SK-N-SH (cell line): ENCODE results near the gene MAST4. TPM values are rescaled to one million over a fixed set of nuclear protein-coding genes. Genes with fewer than 3 reads are reported as not detected.

ENCODE experiments used
- CTCF ChIA-PET: fragments of 300-600, 350-600 bp; formaldehyde crosslinking; extraction: SDS; loops from one replicate; lab custom pipeline; 2021; lab: Yijun Ruan, JAX
- POLR2A ChIA-PET: fragments of 350-600 bp; sonication (Branson Sonifier 250); formaldehyde crosslinking; extraction: SDS; loops from one replicate; lab custom pipeline; 2020; ENCODE audit warnings: antibody characterized with exemption, inconsistent platforms; lab: Yijun Ruan, JAX
- DNase-seq: peaks from one replicate; pipeline ENCODE4 v3.0.0; 2012
- H2AFZ ChIP-seq: fragments of 200-600 bp; sonication (generic); 2 replicates; pipeline ENCODE4 v1.8.1; 2016; ENCODE audit warnings: antibody characterized with exemption, mild to moderate bottlenecking, low read depth
- H3F3A ChIP-seq: fragments of 200-600 bp; sonication (generic); replicated peaks from 2 replicates; pipeline ENCODE3; 2016; ENCODE audit warnings: antibody characterized with exemption, mild to moderate bottlenecking; ENCODE audit not compliant: insufficient read depth
- H3K27ac ChIP-seq, 2 experiments: fragments of 200-500 bp in 1 of 2; fragments of 200-600 bp in 1 of 2; sonication (Bioruptor generic) in 1 of 2; sonication (generic), shearing (Covaris generic) in 1 of 2; 2 replicates each; pipeline versions ENCODE4 v1.5.1 to v1.6.1; 2014 to 2016; ENCODE audit warnings: low read depth in 2 of 2, inconsistent platforms in 1 of 2, low read length in 1 of 2, mild to moderate bottlenecking in 1 of 2, mixed read lengths in 1 of 2
- H3K27me3 ChIP-seq: fragments of 200-600 bp; sonication (generic), shearing (Covaris generic); 2 replicates; pipeline ENCODE4 v1.6.1; 2016; ENCODE audit warnings: mixed run types; ENCODE audit not compliant: insufficient read depth
- H3K36me3 ChIP-seq, 2 experiments: fragments of 200-500 bp in 1 of 2; fragments of 200-600 bp in 1 of 2; sonication (Bioruptor generic) in 1 of 2; sonication (generic) in 1 of 2; replicated peaks in 1 of 2; 2 replicates each; pipeline versions ENCODE3 to v1.5.1; 2014 to 2016; ENCODE audit warnings: low read length in 1 of 2, mild to moderate bottlenecking in 1 of 2; ENCODE audit not compliant: insufficient read depth in 2 of 2, control insufficient read depth in 1 of 2
- H3K4me1 ChIP-seq, 2 experiments: fragments of 200-500 bp in 1 of 2; fragments of 200-600 bp in 1 of 2; sonication (Bioruptor generic) in 1 of 2; sonication (generic), shearing (Covaris generic) in 1 of 2; 2 replicates each; pipeline versions ENCODE4 v1.5.1 to v1.6.1; 2014 to 2016; ENCODE audit warnings: low read depth in 1 of 2, low read length in 1 of 2, mixed run types in 1 of 2; ENCODE audit not compliant: insufficient read depth in 2 of 2, control insufficient read depth in 1 of 2
- H3K4me2 ChIP-seq: fragments of 200-600 bp; sonication (generic), shearing (Covaris generic); 2 replicates; pipeline ENCODE4 v1.6.1; 2017; ENCODE audit warnings: mixed run types
- H3K4me3 ChIP-seq, 2 experiments: fragments of 200-500 bp in 1 of 2; fragments of 200-600 bp in 1 of 2; sonication (Bioruptor generic) in 1 of 2; sonication (generic), shearing (Covaris generic) in 1 of 2; 2 replicates each; pipeline versions ENCODE4 v1.5.1 to v1.8.1; 2014 to 2016; ENCODE audit warnings: low read depth in 2 of 2, inconsistent platforms in 1 of 2, low read length in 1 of 2, mild to moderate bottlenecking in 1 of 2, mixed read lengths in 1 of 2, moderate library complexity in 1 of 2
- H3K79me2 ChIP-seq: fragments of 200-600 bp; sonication (generic); 2 replicates; pipeline ENCODE4 v1.8.1; 2017; ENCODE audit warnings: mild to moderate bottlenecking; ENCODE audit not compliant: insufficient read depth
- H3K9ac ChIP-seq: fragments of 200-600 bp; sonication (generic); 2 replicates; pipeline ENCODE4 v1.6.1; 2017; ENCODE audit warnings: mixed run types
- H3K9me2 ChIP-seq: fragments of 200-600 bp; sonication (generic); 2 replicates; pipeline ENCODE4 v1.6.1; 2017; ENCODE audit warnings: mixed run types
- H3K9me3 ChIP-seq: fragments of 200-600 bp; sonication (generic); 2 replicates; pipeline ENCODE4 v1.6.1; 2017; ENCODE audit warnings: mixed run types, mild to moderate bottlenecking, moderate library complexity
- H4K20me1 ChIP-seq: fragments of 200-600 bp; sonication (generic); 2 replicates; pipeline ENCODE4 v1.6.1; 2017; ENCODE audit warnings: mild to moderate bottlenecking, mixed run types; ENCODE audit not compliant: insufficient read depth
- CHD2 ChIP-seq: fragments of 150-350 bp; IDR thresholded peaks from 2 replicates; pipeline ENCODE4 v1.6.1; 2018; ENCODE audit warnings: low read length; ENCODE audit not compliant: partially characterized antibody
- EP300 ChIP-seq, 2 experiments: IDR thresholded peaks; 2 replicates each; pipeline versions ENCODE4 v1.4.0 to v1.6.1; 2012; ENCODE audit warnings: borderline replicate concordance in 1 of 2, low read depth in 1 of 2, low read length in 1 of 2
- FOSL2 ChIP-seq: IDR thresholded peaks from 2 replicates; pipeline ENCODE4 v1.4.0; 2012; ENCODE audit warnings: low read depth, mild to moderate bottlenecking, moderate library complexity, borderline replicate concordance
- FOXJ3 ChIP-seq: sonication (generic); formaldehyde crosslinking; IDR thresholded peaks from 2 replicates; pipeline ENCODE4 v1.5.1; 2020; ENCODE audit warnings: mild to moderate bottlenecking, missing genetic modification reagents
- FOXM1 ChIP-seq: IDR thresholded peaks from 2 replicates; pipeline ENCODE4 v1.4.0; 2012; ENCODE audit warnings: low read depth, mild to moderate bottlenecking
- GATA2 ChIP-seq: sonication (generic); formaldehyde crosslinking; IDR thresholded peaks from 2 replicates; pipeline ENCODE4 v1.5.0; 2020; ENCODE audit warnings: mild to moderate bottlenecking, missing genetic modification reagents
- IRF3 ChIP-seq: fragments of 150-350 bp; IDR thresholded peaks from 2 replicates; pipeline ENCODE4 v1.6.1; 2016; ENCODE audit warnings: mild to moderate bottlenecking, low read depth, low read length
- JUND ChIP-seq: IDR thresholded peaks from 2 replicates; pipeline ENCODE4 v1.4.0; 2012
- MEF2A ChIP-seq: IDR thresholded peaks from 2 replicates; pipeline ENCODE4 v1.4.0; 2012; ENCODE audit warnings: low read depth, borderline replicate concordance
- MXI1 ChIP-seq: IDR thresholded peaks from 2 replicates; pipeline ENCODE4 v1.6.1; 2012; ENCODE audit warnings: mild to moderate bottlenecking, low read depth, low read length, improper control_type of control experiment
- PBX3 ChIP-seq: IDR thresholded peaks from 2 replicates; pipeline ENCODE4; 2012
- RAD21 ChIP-seq: IDR thresholded peaks from 2 replicates; pipeline ENCODE4 v1.6.1; 2012; ENCODE audit warnings: mild to moderate bottlenecking, low read length
- RCOR1 ChIP-seq: fragments of 150-350 bp; IDR thresholded peaks from 2 replicates; pipeline ENCODE4 v1.6.1; 2017; ENCODE audit warnings: antibody characterized with exemption, low read length
- REST ChIP-seq: IDR thresholded peaks from 2 replicates; pipeline ENCODE4 v1.6.1; 2012; ENCODE audit warnings: mild to moderate bottlenecking, low read depth, low read length, moderate library complexity
- SIN3A ChIP-seq: IDR thresholded peaks from 2 replicates; pipeline ENCODE4 v1.6.1; 2012; ENCODE audit warnings: low read depth, mild to moderate bottlenecking, low read length, moderate library complexity, borderline replicate concordance
- SMC3 ChIP-seq: IDR thresholded peaks from 2 replicates; pipeline ENCODE4 v1.6.1; 2012; ENCODE audit warnings: low read depth, low read length, improper control_type of control experiment
- TAF1 ChIP-seq: IDR thresholded peaks from 2 replicates; pipeline ENCODE4 v1.6.1; 2012; ENCODE audit warnings: low read depth, mild to moderate bottlenecking, low read length, moderate library complexity, borderline replicate concordance
- USF2 ChIP-seq: fragments of 150-350 bp; IDR thresholded peaks from 2 replicates; pipeline ENCODE4 v1.6.1; 2017; ENCODE audit warnings: antibody characterized with exemption, low read length, low read depth, borderline replicate concordance
- WGBS: methylation state at CpG from one replicate; pipeline ENCODE4 v1.1.6; 2017; ENCODE audit warnings: low lambda C conversion rate; 5-methylcytosine and 5-hydroxymethylcytosine counted together
- polyA plus RNA-seq, 3 experiments: library from polyadenylated mRNA; depleted of rRNA; stranded (reverse); fragments of >200 nt; gene quantifications; 2 replicates each; pipeline ENCODE4 v1.2.3, GENCODE V29; 2012

MAST4 gene
- polyA plus RNA-seq, 1 of the 3 experiments (the other 2 are of a cell fraction): 2.2 TPM

GRCh38 chr5:66979738-66980137, 383.5 kb downstream of the MAST4 start (continued):
- TF ChIP-seq USF2: no peak
- no peak for TF ChIP-seq EP300 (IDR thresholded peaks at IDR 0.05; ENCODE audit: borderline replicate concordance in 1 of 2, low read depth in 1 of 2, low read length in 1 of 2)
- TF ChIP-seq SIN3A: no peak
- TF ChIP-seq REST: no peak

DNA sequence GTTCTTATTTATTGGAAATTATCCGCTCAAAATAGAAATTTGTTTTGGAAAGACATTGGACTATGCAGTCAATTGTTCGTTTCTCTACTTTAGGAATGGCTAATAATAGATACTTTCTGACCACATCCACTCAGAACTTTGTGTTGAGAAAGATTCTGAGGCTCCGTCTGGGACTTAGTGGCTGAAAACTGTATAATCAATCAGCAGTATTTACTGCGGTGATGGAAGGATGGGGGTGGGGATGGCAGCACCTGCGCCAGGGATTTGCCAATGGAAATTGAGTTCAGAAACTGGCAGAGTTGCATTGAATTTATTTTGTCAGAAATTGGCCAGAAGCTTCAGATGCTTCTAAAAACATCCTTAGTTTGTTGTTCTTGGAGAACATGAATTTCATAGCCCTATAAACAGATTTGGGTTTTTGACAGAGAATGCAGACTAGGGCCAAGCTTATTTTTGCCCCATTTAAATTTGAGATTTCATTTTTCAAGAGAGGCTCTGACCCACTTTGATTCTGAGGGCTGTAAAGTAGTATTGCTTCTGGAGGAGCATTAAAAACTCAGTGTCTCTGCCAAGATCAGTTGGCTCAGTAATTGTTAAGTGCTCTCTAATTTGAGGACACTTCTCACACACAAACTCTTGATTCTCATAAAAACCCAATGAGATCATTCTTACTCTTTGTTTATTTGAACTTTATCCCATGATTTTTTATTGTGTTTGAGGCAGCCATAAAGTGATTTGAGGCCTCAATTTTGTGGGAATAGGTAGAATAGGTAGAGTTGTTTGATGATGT, 385.3 kb downstream of the MAST4 start:
- no peaks in the 10 kb centered on the region for H3K36me3 ChIP-seq
- no peak overlapping the region for H2AFZ ChIP-seq
- H3K27ac ChIP-seq: no peak overlapping the region
- no peak overlapping the region for H3K4me3 ChIP-seq
- H3K9ac ChIP-seq: no peak overlapping the region
- no peaks in the 10 kb centered on the region for H3K9me3 ChIP-seq
- no peaks in the 10 kb centered on the region for H3K9me2 ChIP-seq
- WGBS: 84% methylated on average over 5 of the region's 5 CpGs
- no peaks in the 10 kb centered on the region for H3K4me1 ChIP-seq
- TF ChIP-seq FOXJ3 (CRISPR knock-in tag) (no peak), USF2 (no peak), TAF1 (no peak), JUND (no peak), RCOR1 (no peak), CHD2 (no peak), FOXM1 (no peak), RAD21 (no peak), FOSL2 (no peak), GATA2 (CRISPR knock-in tag) (no peak), IRF3 (no peak), SMC3 (no peak), PBX3 (no peak), MEF2A (no peak), MXI1 (no peak)
- no peaks in the 10 kb centered on the region for H3K79me2 ChIP-seq
- DNase-seq: no peak
- H3K27me3 ChIP-seq: no peaks in the 10 kb centered on the region
- ChIA-PET CTCF (interaction anchor here (1.1 to 3.8 kb wide), 3 partner anchors 7 to 227 kb away, joined by 3 to 27 read pairs (median 8); no protein-coding TSS in a partner anchor), POLR2A (no interaction called here)
- no peak overlapping the region for H3K4me2 ChIP-seq
- no peaks in the 10 kb centered on the region for H4K20me1 ChIP-seq
- no peaks in the 10 kb centered on the region for H3F3A ChIP-seq
